Medulla oblongata (tissue), 1 donor: ENCODE results near the gene VPS45.
"Not testable (repeated sequence)": the region's sequence is repeated elsewhere in the genome, so short reads cannot be mapped to it uniquely, and the experiment has no call there.

Experiments
- DNase-seq: peaks from one replicate; pipeline ENCODE4 v3.0.0-alpha.2; 2015; ENCODE audit errors: extremely low spot score

Gene VPS45

DNA sequence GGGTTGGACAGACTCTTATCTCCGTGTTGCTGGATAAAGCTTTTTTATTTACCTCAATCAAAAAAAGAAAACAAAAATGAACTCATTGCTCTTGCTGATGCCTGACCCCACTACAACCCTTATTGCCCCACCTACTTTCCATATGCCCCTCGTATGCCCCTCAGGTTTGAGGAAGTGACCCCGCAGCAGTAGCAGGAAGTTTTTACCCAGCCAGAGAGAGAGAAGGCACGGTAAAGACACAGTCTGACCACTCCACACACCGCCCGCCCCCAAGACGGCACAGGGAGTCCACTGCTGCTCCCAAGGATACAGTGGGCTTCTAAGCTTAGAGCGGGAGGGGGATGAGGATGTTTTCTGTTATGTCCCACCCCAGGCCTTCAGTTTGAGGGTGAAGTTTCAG lies 92.0 kb downstream of the VPS45 start:
- DNase-seq = peak; percentile 57

DNA sequence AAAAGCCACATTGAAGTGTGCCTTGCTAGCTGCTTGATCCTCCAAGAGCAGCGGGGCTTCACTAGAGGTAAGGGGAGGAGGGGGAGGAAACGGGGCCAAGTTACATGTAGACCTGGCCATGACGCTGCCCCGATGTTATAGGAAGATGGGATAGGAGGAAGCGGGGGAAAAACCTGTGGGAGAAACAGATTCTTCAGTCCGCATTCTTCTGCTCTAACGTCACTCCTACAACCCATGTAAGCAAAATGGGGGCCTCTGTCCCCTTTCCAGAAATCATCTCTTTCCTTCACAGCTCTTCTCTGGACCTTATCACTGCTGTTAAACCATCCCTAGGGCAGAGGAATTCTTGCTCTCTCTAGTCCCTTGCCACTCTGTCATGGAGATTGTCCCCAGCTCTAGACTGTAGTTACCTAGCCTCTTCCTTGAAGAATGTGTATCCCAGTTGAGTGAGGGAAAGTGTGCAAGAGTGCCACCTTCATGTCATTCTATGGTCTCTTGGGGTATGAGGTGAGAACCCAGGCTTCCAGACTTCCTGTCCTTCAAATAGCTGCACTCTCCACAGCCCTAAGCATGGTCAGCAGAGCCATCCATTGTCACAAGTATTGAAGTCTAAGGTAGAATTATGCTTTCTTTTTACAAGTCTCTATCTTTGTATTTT lies 93.5 kb downstream of the VPS45 start:
- DNase-seq = no peak

DNA sequence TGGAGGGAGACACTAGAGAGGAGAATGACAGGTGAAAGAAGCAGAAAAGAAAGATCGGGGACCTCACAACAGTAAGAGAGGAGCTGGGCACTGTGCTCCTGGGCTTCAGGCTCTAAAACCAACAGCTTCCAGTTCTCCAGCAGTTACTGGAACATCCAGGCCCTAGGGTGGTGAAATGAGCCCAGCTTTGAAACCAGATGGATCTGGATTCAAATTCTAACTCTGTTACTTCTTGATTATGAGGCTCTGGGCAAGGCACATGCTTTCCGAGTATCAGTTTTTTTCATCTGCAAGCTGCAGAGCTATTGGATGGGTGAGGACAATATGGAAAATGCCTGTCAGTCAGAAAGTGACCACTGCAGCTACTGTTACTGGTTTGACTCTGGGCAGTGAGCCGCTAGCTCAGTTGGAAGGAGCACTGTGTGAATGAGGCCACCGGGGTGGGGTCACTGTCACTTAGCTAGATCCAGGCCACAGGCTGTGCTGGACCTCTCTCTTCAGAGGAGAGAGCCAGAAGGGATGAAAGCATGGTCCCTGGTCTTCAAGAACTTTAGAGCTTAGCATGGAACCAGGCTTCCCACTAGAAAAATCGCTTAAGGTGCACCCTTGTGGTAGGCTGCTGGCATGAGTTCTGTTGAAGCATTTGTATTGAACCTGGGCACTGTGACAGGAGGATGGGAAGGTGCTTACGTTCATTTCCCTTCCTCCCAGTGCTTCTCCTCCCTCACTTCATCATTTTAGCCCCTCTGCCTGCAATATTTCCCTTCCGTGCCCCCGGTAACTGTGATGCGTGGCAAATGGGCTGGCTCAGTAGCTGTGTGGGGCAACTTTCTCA lies 94.4 kb downstream of the VPS45 start:
- peak; percentile 28 for DNase-seq

DNA sequence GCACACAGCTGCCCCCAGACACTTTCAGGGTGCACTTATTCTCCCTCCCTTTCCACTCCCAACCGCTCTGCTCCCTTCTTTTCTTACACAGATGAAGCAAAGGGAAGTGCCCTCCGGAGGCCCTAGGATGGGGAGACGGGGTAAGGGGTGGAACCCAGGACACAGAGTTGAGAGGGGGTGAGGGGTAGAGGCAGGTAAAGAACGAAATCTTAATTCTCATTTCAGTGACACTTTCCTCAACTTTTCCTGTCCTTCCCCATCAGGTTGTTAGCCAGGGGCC lies 94.9 kb downstream of the VPS45 start:
- DNase-seq = no peak

DNA sequence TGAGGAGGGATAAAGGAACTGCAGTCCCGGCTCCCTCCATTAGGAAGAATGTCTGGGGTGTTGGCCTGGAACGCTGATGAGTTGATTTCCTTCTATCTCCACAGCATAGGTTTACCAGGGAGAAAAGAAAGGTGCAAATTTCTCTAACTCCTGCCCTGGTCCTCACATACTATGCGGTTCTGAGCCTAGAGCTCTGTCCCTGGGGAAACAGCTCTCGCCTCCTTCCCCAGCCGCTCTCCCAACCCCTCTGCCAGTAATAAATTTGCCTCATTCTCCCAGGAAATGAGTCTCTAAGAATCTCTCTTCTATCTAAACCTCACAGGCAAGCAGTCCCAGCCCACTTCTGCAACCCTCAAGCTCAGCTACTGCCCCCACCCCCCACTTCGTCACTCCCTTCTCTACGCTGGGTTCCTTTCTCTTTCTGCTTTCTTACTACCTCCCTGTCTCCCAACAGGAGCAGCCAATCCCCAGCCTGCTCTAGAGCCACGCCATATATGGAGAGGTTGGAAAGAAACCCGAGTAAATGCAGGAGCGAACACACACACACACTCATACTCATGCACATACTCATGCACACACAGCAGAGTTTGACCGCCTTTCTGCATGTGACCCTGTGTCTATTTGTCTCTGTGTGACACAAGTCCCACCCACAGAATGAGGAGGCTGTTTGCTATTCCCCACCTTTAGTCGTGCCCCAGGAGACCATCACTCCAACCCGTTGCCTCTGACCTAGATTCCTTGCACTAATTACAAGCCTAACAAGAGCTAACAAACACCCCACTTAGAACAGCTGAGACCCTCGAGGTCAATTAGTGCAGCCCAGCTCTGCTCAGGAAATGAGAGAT lies 95.5 kb downstream of the VPS45 start:
- DNase-seq = peak; percentile 90

DNA sequence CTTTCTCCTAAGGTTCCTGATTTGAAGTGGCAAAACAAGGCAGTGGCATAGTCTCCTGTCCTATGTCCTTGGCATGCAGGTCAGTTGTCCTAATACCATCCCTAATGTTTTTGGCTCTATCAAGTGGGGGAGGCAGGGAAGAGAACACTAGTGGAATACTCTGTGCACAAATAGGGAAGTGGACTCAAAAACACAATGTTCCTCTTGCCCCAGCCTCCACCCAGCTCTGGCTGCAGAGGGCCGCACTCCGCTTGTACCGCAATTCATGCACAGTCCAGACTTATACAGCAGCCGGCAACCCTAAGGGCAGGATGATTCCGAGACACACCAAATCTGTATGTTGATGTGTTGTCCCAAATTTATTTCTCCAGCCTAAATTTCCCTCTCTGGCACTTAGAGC lies 96.6 kb downstream of the VPS45 start:
- no peak for DNase-seq

DNA sequence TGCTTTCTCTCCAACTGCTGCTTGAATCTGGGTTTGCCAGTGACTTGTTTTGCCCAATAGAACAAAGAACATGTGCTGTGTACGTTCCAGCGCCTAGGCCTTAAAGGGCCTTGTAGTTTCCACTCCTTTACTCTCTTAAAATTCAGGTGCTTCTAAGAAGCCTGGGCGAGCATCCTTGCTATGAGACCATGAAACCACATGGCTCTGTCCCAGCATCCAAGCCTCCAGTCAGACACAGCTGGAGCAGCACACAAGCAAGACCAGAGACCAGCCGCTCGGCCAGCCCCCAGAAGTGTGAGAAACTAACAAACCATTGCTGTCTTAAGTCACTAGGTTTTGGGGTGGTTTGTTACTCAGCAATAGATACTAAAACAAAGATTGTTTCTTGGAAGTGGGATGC lies 97.2 kb downstream of the VPS45 start:
- DNase-seq = no peak

DNA sequence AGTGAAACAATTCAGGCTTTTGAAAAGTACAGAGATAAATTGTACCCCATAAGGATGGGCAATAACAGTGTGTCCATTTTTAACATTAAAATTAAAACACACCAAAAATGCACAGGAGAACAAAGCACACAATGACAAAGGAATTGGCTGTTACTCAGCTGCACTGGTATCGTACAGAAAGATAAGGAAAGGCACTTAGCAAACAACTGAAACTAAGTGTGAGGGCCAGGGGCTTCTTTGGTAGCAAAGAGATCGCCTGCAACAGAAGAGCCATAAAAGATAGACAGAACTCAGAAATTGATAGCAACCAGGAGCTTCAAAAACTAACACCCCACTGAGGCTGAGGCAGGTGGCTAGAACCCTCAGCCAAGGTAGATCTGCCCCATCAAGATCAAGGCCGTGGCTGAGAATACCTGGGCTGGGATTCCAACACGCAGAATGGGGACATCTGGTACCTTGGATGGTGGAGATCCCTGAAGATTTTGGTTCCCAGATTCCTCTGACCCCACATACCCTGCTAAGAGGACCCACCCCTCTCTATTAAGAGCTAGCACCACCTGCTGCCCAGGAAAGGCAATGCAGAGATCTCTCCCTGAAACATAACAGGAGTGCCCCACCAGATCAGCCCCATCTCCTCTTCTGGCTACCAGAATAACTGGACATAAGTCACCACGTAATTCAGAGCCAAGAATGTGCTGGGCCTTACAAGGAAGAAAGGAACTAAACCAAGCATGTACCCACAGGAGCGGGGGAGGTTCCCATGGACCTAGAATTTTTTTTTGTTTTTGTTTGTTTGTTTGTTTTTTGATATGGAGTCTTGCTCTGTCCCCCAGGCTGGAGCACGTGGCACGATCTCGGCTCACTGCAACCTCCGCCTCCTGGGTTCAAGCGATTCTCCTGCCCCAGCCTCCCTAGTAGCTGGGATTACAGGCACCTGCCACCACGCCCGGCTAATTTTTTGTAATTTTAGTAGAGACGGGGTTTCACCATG lies 98.3 kb downstream of the VPS45 start:
- DNase-seq = peak; percentile 55

DNA sequence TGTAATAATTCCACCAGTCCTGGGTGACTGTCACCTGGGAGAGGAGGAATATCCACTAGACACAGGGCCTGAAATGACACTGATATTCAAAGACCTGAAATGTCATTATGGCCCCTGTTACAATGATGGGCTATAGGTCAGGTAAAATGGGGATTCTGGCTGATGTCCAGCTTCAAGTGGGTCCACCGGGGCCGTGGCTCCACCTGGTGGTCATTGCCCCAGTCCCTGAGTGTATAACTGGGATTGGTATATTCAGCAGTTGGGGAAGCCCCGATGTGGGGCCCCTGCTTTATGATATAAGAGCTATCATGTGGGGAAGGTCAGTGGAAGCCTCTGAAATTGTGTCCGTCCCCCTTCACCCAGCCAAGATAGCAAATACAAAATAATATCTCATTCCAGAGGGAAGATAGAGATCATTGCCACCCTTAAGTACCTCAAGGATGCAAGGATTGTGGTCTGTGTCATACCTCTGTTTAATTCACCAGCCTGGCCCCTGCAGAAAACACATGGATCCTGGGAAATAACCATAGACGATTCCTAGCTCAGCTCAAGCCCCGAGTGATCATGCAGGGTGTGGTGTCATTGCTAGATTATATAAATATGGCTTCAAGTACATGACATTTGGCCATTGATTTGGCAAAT lies 101.5 kb downstream of the VPS45 start:
- peak; percentile 61 for DNase-seq

DNA sequence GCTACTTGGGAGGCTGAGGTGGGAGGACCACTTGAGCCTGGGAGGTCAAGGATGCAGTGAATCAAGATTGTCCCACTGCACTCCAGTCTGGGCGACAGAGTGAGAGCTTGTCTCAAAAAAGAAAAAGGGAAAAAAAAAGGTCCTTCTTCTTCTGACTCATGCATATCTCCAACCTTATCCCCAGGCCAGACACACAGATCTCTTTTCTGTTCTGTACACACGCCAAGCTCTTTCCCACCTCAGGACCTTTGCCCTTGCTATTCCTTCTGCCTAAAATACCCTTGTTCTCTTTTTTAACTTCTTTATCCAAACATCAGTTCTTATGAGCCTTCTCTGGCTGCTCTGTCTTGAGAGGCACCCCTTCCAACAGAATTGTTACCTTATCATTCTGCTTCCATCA lies 104.2 kb downstream of the VPS45 start:
- DNase-seq = no peak

DNA sequence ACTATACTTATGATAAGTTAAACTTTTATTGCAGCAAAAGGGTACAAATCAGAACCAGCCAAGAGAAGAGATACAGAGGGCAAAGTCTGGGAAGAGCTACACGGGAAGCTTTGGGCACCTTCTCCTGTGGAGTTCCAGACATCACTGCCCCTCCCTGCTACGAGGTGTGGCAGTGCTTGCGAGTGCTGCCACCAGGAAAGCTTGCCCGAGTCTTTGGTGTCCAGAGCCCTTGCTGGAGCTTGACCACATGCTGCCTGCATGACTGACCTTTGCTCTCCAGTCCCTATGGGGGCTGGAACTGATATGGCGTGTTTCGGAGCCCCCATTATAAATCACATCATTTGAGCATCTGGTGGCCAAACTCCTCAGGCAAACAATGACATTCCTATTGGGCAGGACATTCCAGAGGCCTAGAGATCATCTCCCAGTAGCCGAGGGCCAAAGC lies 105.6 kb downstream of the VPS45 start:
- no peak for DNase-seq

DNA sequence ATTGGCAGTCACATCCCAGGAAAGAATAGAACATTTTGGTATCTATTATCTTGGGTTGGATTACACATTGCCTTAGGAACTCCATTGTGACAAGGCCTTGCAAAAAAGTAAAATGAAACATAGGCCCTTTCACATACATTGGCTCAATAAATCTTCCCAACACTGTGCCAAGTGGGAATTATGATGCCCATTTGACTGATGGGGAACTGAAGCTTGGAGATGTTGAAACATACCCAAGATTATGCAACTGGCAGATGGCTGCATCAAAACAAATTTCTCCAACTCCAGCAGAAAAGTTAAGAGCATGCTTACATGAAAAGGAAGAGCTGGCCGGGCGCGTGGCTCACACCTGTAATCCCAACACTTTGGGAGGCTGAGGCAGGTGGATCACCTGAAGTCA lies 109.0 kb downstream of the VPS45 start:
- peak; percentile 37 for DNase-seq

DNA sequence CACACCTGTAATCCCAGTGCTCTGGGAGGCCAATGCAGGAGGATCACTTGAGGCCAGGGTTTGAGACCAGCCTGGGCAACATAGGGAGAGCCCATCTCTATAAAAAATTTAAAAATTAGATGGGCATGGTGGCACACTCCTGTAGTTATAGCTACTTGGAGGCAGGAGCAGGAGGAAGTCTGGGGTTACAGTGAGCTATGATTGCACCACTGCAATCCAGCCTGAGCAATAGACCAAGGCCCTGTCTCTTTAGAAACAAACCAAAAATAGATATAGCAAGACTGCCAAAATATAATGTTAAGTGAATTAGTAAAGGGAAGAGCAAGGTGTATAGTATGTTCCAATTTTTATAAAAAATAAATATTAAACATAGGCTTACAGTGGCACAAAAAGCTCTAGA lies 111.0 kb downstream of the VPS45 start:
- DNase-seq = no peak

DNA sequence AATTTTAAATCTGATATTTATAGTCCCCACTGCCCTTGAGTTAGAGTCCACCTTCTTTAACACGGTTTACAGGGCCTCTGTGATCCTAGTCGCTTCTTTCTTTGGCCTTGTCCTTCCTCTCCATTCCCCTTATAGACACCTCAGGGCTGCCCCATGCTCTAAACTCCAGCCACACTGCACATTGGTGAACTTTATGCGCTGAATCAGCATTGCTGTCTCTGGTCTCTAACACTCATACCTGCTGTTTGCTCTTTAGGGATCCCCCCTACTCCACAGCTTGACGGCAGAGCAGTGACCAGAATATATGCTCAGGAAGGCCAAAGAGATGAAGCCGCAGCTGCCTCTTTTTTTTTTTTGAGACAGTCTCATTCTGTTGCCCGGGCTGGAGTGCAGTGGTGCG lies 112.3 kb downstream of the VPS45 start:
- no peak for DNase-seq

DNA sequence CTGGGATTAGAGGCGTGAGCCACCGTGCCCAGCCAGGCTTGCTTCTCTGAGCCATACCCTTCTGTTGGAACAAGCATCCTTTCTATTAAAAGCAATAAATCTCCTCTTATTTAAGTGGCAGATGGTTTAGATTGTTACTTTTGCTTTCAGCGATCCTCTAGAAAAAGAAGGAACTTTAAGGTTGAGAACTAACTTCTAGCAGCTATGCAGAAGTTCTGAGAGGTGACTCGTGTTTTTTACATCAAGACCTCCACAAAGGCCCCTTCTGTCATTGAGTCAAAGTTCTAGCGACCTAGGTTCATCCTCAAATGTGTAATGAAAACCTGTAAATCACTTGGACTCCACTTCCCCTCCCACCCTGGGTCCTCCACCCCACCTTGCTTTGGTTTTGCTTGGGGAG lies 112.9 kb downstream of the VPS45 start:
- DNase-seq = peak; percentile 22

DNA sequence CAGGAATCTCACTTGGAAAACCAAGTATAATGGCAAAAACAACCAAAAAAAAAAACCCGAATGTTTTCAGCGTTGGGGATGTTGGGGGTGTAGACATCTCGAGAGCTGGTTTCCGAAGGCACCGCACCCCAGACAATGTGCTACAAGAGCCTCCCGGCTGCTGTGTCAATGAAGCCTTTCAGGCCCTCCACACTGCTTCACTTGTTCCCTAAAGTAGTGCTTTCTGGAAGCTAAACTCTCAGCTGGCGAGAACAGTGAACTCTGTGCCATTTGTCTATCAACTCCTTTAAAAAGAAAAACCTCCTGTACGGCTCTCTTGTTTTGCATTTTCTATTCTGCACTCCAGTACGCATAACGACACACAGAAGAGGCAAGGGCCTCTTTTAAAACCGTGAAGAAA lies 114.7 kb downstream of the VPS45 start:
- peak; percentile 93 for DNase-seq

DNA sequence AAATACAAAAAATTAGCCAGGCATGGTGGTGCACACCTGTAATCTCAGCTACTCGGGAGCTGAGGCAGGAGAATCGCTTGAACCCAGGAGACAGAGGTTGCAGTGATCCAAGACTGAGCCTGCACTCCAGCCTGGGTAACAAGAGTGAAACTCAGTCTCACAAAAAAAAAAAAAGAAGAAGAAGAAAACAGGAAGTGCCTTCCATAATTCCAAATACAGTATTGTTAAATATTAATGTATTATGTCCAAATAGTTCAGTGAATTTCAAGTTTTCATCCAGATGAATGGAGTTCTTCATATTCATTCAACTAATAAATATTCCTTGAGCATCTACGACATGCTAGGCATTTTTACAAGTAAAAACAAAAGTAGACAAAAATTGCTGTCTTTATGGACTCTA lies 115.5 kb downstream of the VPS45 start:
- no peak for DNase-seq

DNA sequence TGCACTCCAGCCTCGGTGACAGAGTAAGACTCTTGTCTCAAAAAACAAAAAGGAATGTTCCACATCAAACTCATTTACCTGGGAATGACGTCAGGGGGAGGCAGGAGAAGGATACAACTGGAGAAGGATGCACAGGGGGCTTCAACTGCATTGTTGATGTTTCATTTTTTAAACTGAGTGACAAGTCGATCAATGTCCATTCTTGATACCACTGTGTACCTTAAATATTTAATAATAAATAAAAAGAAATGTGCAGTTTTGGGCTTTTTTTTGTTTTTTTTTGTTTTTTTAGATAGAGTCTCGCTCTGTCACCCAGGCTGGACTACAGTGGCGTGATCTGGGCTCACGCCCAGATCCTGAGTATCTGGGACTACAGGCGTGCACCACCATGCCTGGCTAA lies 117.9 kb downstream of the VPS45 start:
- no peak for DNase-seq

DNA sequence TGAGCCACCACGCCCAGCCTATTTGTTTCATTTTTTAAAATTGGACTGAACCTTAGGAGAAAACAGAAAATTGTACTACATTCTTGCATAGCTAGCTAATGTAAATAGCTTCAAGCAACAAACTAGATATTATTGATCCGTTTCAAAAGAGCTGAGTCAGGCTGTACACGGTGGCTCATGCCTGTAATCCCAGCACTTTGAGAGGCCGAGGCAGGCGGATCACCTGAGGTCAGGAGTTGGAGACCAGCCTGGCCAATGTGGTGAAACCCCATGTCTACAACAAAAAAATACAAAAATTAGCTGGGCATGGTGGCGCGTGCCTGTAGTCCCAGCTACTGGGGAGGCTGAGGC lies 118.8 kb downstream of the VPS45 start:
- not testable (repeated sequence) for DNase-seq

DNA sequence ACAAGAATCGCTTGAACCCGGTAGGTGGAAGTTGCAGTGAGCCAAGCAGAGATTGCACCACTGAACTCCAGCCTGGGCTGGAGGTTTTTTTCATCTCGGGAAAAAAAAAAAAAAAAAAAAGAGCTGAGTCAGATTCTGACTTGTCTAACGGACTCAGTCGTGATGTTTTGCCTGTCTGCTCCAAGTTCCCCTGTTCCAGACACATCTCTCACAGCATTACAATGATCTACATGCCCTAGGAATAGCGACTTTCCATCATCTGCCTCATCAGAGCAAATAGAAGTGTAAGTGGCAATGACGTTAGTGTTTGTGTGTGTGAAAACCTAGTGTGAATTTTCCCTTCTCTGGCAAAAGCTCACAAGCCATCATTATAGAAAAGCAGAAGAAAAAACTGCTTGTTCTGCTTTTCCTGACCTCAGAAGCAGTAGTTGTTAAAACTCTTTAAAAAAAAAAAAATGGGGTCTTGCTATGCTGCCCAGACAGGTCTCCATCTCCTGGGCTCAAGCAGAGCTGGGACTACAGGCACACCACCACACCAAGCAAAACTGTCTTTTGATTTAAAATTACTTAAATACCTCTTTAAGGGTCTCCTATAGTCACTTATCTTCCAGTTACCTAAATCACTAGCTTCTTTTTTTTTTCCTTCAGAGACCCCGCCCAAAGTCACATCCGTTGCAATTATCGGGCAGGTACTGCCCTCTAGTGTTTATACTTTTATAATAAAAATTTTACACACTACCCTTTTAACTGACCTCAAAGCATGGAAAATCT lies 119.4 kb downstream of the VPS45 start:
- peak; percentile 71 for DNase-seq
